ENCODE data around the gene WDR46.
"Not testable (repeated sequence)": the region's sequence is repeated elsewhere in the genome, so short reads cannot be mapped to it uniquely, and the experiment has no call there.

Gene WDR46

DNA sequence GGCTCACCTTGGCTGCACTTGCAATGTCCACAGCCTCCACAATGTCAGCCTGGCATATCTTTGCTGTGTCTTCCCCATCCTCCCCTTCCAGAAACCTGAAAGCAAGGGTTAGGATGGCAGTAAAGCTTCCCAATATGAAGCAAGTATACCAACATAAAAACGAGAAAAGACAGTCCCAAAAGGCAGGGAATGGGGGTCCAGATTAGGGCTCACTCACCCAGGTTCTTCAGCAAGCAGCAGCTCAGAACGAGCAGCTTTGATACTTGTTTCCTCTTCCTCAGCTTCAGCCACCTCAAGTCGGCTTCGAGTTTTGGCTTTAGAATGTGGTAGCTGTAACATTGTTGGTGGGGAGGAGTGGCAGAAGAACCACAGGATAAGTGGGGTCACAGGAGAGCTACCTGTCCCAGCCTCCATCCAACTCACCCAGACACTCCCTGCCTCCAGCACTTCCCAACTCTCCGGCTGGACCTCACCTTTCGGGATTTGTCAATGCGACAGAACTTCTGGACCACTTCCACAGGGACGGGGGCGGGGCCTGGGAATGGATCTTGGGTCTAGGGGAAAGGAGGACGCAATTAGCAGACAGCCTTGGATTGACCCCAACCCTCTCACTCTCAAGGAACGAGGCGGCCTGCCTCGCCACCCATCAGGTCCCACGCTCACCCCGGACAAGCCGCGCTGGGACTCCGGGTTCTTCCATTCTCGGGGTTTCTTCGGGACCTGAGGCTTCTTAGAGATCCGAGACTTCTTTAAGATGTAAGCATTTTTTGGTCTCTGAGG lies 708 bp downstream of the WDR46 start:
- DNase-seq (ENCODE audit: low spot score) = no peak

DNA sequence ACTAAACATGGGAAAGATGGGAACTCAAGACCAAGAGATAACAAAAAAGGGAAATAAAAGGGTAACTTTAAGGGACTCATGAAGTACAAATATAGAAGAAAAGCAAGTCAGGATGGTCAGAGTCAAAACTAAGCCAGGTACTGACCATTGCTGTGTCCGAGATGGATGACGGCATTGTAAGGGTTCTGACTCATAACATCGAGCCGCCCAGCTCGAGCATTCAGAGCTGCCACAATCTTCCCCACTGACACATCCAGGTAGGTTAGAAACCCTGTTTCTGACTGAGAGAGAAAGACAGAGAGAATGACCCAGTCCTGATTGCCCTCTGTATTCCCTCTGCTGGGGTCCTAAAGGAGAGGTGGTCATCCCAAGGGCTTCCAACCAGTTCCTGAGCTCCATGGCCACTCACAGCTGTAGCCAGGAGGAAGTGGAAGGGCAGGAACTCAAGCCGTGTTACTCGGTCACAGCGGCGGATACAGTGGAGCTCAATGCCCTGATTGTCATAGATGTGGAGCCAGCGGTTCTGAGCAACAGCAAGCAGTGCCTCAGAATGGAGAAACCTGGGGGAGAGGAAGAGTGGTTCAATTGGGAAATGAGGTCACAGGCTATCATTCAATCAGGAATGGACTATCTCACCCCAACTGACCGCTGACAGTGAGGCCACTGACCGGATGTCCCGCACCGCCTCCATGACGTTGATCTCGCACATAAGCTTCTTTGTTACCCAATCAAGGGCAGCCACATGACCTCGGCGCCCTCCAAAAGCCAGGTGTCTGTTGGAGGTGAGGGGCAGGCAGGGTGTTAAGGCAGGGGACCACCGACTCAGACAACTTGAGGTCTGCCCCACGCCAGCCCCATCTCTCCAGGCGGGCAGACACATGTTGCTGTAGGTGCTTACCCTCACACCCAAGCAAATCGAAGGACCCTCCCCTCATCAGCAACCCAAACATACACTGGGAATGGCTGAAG lies 1.8 kb downstream of the WDR46 start:
- no peak for DNase-seq (ENCODE audit: low spot score)

GRCh38 chr6:33285214-33285613 lies 3.8 kb downstream of the WDR46 start:
- DNase-seq (ENCODE audit: low spot score) = not testable (repeated sequence)

GRCh38 chr6:33280539-33280938 lies 8.5 kb downstream of the WDR46 start:
- DNase-seq (ENCODE audit: low spot score) = no peak

DNA sequence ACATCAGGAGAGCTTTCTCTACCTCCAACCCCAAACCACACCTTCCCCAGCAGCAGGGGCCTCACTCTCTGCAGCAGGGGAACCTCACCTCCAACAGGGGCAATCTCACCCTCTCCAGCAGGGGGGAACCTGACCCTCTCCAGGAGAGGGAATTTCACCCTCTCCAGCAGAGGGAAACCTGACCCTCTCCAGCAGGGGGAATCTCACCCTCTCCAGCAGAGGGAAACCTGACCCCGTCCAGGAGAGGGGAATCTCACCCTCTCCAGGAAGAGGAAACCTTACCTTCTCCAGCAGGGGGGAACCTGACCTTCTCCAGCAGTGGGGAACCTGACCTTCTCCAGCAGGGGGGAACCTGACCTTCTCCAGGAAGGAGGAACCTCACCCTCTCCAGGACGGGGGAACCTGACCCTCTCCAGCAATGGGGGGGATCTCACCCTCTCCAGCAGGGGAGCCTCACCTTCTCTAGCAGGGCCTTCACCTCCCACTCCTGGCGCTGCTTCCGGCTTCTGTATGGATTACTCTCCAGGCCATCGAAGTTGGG lies 9.0 kb downstream of the WDR46 start:
- peak; percentile 78 for DNase-seq (ENCODE audit: low spot score)

DNA sequence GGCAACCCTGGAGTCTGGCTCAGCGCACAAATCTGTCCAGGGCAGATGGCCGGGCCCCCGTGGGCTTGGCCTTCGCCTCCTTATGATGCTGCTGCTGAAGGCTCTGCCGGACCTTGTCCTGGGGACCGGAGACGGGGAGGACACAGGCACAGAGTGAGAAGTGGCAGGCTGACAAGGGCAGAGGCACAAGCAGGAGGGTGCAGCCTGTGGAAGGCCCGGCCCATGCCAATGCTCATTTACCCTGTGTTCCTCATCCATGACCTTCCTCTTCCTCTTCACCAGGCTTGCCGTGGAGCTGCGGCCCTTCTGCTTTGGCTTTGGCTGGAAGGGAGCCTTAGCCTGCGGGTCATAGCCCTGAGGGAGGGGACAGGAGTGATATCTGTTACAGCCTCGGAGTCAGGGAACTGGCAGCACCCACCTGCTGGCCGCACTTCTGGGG lies 9.8 kb downstream of the WDR46 start:
- no peak for DNase-seq (ENCODE audit: low spot score)

DNA sequence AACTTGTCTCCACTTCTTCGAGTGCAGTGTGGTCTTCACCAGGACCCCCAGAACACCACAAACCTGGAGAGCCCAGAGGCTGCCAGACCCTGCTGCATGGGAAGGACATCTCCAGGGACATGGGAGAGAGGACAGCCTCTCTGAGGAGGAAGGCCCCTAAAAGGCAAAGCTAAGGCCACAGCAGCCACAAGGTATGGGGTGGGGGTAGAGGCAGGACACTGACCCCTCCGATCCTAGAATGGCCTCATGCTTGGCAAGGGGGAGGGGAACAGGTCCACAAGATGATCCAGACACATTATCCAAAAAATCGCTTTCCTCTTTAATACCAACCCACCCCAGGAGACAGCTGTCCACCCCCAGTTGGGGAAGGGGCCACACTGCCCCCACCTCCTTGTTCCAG lies 10.2 kb downstream of the WDR46 start:
- DNase-seq (ENCODE audit: low spot score) = no peak

DNA sequence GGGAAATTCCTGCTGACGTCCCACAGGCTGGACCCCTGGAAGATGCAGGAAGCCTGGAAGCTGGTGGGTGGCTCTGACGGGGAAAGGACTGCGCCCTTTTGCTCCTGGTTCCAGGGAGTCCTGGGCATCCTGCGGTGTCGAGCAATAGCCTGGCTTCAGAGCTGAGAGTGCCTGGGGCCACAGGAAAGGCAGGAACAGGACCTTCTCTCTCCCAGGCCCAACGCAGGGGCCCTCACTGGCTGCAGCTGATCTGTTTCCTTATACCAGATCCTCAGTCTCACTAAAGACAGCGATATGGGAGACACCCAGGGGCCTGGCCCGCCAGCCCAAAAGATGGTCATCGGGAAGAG lies 10.7 kb downstream of the WDR46 start:
- no peak for DNase-seq (ENCODE audit: low spot score)

DNA sequence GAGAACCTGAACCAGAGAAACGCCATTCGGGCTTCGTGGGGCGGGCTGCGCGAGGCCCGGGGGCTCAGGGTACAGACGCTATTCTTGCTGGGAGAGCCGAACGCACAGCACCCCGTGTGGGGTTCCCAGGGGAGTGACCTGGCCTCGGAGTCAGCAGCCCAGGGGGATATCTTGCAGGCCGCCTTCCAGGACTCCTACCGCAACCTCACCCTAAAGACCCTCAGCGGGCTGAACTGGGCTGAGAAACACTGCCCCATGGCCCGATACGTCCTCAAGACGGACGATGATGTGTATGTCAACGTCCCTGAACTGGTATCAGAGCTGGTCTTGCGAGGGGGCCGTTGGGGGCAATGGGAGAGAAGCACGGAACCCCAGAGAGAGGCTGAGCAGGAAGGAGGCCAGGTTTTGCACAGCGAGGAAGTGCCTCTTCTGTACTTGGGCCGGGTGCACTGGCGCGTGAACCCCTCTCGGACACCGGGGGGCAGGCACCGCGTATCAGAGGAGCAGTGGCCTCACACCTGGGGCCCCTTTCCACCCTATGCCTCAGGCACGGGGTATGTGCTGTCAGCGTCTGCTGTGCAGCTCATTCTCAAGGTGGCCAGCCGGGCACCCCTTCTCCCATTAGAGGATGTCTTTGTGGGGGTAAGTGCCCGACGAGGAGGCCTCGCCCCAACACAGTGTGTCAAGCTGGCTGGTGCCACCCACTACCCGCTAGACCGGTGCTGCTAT lies 11.2 kb downstream of the WDR46 start:
- no peak for DNase-seq (ENCODE audit: low spot score)

- DNase-seq (ENCODE audit: low spot score) = peak; percentile 70
These were observed 12.0 kb downstream of the WDR46 start, which contains the start of gene B3GALT4 for GRCh38 chr6:33276864-33277662. Gene B3GALT4 (plus strand): TSS chr6:33277123. CDS start chr6:33277420, 297 bp downstream.

- DNase-seq (ENCODE audit: low spot score) = no peak
These were observed 12.5 kb downstream of the WDR46 start for GRCh38 chr6:33276581-33276863.

GRCh38 chr6:33275795-33276580 lies 13.1 kb downstream of the WDR46 start:
- not testable (repeated sequence) for DNase-seq (ENCODE audit: low spot score)

DNA sequence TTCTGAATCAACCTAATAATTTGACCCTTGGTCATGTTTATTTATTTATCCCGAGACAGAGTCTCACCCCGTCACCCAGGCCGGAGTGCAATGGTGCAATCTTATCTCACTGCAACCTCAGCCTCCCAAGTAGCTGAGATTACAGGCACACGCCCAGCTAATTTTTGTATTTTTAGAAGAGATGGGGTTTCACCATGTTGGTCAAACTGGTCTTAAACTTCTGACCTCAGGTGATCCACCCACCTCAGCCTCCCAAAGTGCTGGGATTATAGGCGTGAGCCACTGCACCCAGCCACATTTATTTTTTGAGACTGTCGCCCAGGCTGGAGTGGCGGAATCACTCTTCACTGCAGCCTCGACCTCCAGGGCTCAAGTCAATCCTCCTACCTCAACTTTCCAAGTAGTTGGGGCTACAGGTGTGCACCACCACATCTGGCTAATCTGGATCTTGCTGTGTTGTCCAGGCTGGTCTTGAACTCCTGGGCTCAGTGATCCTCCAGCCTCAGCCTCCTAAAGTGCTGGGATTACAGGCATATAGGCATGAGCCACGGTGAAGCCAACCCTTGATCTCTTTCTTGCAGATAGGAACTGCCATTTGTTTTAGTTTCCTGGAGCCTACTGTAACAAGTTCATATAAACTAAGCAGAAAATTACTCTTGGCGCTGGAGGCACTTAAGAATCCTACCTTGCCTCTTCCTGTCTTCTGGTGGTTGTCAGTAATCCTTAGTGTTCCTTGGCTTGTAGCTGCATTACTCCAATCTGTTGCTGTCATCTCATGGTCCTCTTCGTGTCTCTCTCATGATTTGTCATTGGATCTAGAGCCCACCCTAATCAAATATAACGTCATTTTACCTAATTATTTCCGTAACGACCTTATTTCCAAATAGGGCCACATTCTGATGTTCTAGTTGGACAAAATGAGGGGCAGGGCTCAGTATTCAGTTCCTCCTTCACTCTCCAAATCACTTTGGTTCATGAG lies 14.8 kb downstream of the WDR46 start:
- DNase-seq (ENCODE audit: low spot score) = no peak

DNA sequence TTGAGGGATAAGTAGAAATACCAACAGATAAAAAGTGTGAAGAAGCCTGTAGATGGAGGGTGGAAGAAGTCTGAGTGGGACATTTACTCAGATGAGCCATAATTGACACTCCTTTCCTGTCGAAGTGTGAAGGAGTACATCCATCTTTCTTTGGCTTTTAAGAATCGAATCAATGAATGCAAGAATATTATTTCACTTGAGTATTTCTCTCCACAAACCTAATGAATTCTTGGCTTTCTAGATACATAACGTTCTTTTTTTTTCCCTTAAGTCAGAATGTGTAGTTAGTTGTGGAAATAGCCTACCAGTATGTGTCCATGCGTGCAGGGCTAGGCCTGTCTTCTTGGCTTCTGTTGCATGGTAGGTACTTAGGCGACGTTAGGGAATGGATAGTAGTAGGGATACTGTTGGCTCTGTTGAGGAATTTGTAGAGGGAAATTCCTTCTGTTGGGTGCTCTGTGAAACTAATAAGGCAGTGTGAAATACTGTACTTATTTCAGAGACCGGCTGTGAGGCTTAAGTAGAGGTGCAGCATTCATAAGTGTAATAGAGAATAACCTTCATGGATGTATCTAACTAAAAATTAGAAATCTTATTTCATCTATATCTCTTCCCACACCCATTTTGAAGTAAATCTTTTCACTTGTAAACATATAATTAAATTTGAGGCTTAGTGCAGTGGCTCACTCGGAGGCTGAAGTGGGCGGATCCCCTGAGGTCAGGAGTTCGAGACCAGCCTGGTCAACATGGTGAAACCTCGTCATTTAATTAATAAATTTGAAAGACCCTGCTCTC lies 15.7 kb downstream of the WDR46 start:
- no peak for DNase-seq (ENCODE audit: low spot score)

- DNase-seq (ENCODE audit: low spot score) = no peak
These were observed 16.5 kb downstream of the WDR46 start for GRCh38 chr6:33272275-33273128.

GRCh38 chr6:33271468-33272274 lies 17.4 kb downstream of the WDR46 start, which contains the start of the genes RPS18 and VPS52:
Gene RPS18 (plus strand): TSS chr6:33272075. CDS start chr6:33272120, 45 bp downstream.
Gene VPS52 (minus strand): TSS chr6:33271876. CDS start chr6:33271675, 201 bp downstream.
- DNase-seq (ENCODE audit: low spot score) = peak; percentile 89

GRCh38 chr6:33271117-33271467 lies 17.9 kb downstream of the WDR46 start:
- no peak for DNase-seq (ENCODE audit: low spot score)

Data from hepatic stellate cell (primary cell).